ENCODE measurements around the gene PRKAG2.

PRKAG2 gene

DNA sequence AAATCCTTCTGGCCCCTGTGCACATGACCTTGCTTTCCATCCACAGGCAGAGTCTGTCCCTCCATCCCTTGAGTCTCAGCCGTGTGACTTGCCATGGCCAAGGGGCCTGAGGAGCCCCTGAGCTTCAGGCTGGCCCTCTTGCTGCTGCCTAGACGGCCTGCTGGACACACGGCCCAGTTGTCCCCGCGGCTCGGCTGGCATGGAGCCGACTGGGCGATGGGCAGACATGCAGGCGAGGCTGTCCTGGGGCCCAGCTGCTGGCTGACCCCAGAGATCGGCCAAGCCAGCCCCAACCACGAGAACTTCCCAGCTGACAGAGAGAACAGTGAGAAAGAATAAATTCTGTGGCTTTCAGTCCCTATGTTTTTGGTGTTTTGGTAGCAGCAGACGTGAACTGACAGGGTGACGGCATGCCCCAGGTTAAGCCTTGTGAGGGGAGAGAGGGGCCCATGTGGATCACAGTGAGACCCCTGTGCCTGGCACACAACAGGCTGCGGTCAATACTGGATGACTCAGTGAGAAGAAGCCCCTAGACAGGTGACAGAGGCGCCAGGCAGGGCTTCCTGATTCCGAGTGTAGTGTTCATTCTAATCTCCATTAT lies 11.7 kb downstream of the PRKAG2 start:
- TF ChIP-seq, protein P1, sequence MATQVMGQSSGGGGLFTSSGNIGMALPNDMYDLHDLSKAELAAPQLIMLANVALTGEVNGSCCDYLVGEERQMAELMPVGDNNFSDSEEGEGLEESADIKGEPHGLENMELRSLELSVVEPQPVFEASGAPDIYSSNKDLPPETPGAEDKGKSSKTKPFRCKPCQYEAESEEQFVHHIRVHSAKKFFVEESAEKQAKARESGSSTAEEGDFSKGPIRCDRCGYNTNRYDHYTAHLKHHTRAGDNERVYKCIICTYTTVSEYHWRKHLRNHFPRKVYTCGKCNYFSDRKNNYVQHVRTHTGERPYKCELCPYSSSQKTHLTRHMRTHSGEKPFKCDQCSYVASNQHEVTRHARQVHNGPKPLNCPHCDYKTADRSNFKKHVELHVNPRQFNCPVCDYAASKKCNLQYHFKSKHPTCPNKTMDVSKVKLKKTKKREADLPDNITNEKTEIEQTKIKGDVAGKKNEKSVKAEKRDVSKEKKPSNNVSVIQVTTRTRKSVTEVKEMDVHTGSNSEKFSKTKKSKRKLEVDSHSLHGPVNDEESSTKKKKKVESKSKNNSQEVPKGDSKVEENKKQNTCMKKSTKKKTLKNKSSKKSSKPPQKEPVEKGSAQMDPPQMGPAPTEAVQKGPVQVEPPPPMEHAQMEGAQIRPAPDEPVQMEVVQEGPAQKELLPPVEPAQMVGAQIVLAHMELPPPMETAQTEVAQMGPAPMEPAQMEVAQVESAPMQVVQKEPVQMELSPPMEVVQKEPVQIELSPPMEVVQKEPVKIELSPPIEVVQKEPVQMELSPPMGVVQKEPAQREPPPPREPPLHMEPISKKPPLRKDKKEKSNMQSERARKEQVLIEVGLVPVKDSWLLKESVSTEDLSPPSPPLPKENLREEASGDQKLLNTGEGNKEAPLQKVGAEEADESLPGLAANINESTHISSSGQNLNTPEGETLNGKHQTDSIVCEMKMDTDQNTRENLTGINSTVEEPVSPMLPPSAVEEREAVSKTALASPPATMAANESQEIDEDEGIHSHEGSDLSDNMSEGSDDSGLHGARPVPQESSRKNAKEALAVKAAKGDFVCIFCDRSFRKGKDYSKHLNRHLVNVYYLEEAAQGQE (IDR thresholded peaks at IDR 0.05; ENCODE audit: low read depth) = no peak
- TF ChIP-seq CEBPB (IDR thresholded peaks at IDR 0.05) = no peak

- TF ChIP-seq CREB1 (IDR thresholded peaks at IDR 0.05; ENCODE audit: low read depth) = no peak
- no peak for TF ChIP-seq NFIC (IDR thresholded peaks at IDR 0.05)
- no peak for TF ChIP-seq YY1 (IDR thresholded peaks at IDR 0.05; ENCODE audit: low read depth)
- TF ChIP-seq FOXM1 (IDR thresholded peaks at IDR 0.05; ENCODE audit: borderline replicate concordance, low read depth) = no peak
- no peak for TF ChIP-seq TEAD4 (IDR thresholded peaks at IDR 0.05)
- TF ChIP-seq CEBPB (IDR thresholded peaks at IDR 0.05) = no peak
Measured at GRCh38 chr7:151864561-151864960, 12.4 kb downstream of the PRKAG2 start.

GRCh38 chr7:151864081-151864480 lies 12.8 kb downstream of the PRKAG2 start:
- TF ChIP-seq TAF1 (IDR thresholded peaks at IDR 0.05; ENCODE audit: low read depth) (no peak), ZBTB7A (IDR thresholded peaks at IDR 0.05; ENCODE audit: low read depth) (no peak), USF1 (IDR thresholded peaks at IDR 0.05) (no peak), CEBPB (IDR thresholded peaks at IDR 0.05) (no peak)

- TF ChIP-seq RAD21 (IDR thresholded peaks at IDR 0.05; ENCODE audit: low read depth) (peak; percentile 46), USF1 (IDR thresholded peaks at IDR 0.05) (no peak)
Measured at GRCh38 chr7:151863386-151864079, 13.4 kb downstream of the PRKAG2 start.

- TF ChIP-seq MAX (IDR thresholded peaks at IDR 0.05) (no peak), FOXM1 (IDR thresholded peaks at IDR 0.05; ENCODE audit: borderline replicate concordance, low read depth) (no peak), RAD21 (IDR thresholded peaks at IDR 0.05; ENCODE audit: low read depth) (no peak), NFIC (IDR thresholded peaks at IDR 0.05) (no peak), CEBPB (IDR thresholded peaks at IDR 0.05) (no peak), CREB1 (IDR thresholded peaks at IDR 0.05; ENCODE audit: low read depth) (no peak), EP300 (IDR thresholded peaks at IDR 0.05; ENCODE audit: borderline replicate concordance) (no peak), TCF12 (IDR thresholded peaks at IDR 0.05; ENCODE audit: low read depth) (no peak), TEAD4 (IDR thresholded peaks at IDR 0.05) (no peak)
Measured at GRCh38 chr7:151862606-151863381, 14.1 kb downstream of the PRKAG2 start.

DNA sequence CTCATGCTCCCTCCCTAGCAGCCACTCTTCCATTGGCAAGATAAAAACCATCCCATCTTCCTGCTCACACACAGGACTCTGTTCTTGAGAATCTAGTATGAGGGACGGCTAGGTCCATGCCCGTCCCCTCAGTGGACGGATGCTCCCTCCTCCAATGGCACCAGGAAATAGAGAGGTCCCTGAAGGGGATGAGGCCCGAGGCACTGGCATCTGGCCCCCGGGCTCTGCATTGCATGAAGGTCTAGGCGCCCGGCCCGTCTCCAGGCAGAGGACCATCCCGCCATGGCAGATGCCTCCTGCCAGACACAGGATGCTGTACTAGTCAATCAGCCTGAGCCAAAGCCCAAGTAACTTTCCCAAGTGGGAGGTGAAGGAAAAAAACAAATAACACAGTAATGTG lies 15.0 kb downstream of the PRKAG2 start:
- TF ChIP-seq TAF1 (IDR thresholded peaks at IDR 0.05; ENCODE audit: low read depth) = no peak
- TF ChIP-seq MAX (IDR thresholded peaks at IDR 0.05) = no peak
- no peak for TF ChIP-seq NFIC (IDR thresholded peaks at IDR 0.05)
- no peak for TF ChIP-seq CEBPB (IDR thresholded peaks at IDR 0.05)
- TF ChIP-seq FOXM1 (IDR thresholded peaks at IDR 0.05; ENCODE audit: borderline replicate concordance, low read depth) = no peak
- TF ChIP-seq, protein P1 (IDR thresholded peaks at IDR 0.05; ENCODE audit: low read depth) = no peak
- no peak for TF ChIP-seq YY1 (IDR thresholded peaks at IDR 0.05; ENCODE audit: low read depth)
- no peak for TF ChIP-seq TEAD4 (IDR thresholded peaks at IDR 0.05)
- no peak for TF ChIP-seq EP300 (IDR thresholded peaks at IDR 0.05; ENCODE audit: borderline replicate concordance)
- no peak for TF ChIP-seq USF1 (IDR thresholded peaks at IDR 0.05)
- no peak for TF ChIP-seq RAD21 (IDR thresholded peaks at IDR 0.05; ENCODE audit: low read depth)
- TF ChIP-seq ZBTB7A (IDR thresholded peaks at IDR 0.05; ENCODE audit: low read depth) = no peak
- no peak for TF ChIP-seq TCF12 (IDR thresholded peaks at IDR 0.05; ENCODE audit: low read depth)
- TF ChIP-seq EGR1 (IDR thresholded peaks at IDR 0.05) = no peak
- no peak for TF ChIP-seq CREB1 (IDR thresholded peaks at IDR 0.05; ENCODE audit: low read depth)
